HUES64 (cell line): ENCODE data around the gene TFDP1.
"Not testable (repeated sequence)": the region's sequence is repeated elsewhere in the genome, so short reads cannot be mapped to it uniquely, and the experiment has no call there.

ENCODE experiments used
- H3K27ac ChIP-seq: 2 replicates; pipeline ENCODE4 v1.7.0; 2013; ENCODE audit warnings: low read depth, low read length, inconsistent platforms
- H3K27me3 ChIP-seq: 2 replicates; pipeline ENCODE4 v1.6.1; 2013; ENCODE audit warnings: mild to moderate bottlenecking, low read length; ENCODE audit not compliant: insufficient read depth
- H3K36me3 ChIP-seq: 2 replicates; pipeline ENCODE4 v1.6.1; 2013; ENCODE audit warnings: mild to moderate bottlenecking, low read length; ENCODE audit not compliant: insufficient read depth
- H3K4me1 ChIP-seq: 2 replicates; pipeline ENCODE4 v1.6.1; 2013; ENCODE audit warnings: mild to moderate bottlenecking, low read length, moderate library complexity; ENCODE audit not compliant: insufficient read depth
- H3K4me3 ChIP-seq: 2 replicates; pipeline ENCODE4 v1.5.1; 2013; ENCODE audit warnings: mild to moderate bottlenecking, low read length, moderate library complexity
- H3K9ac ChIP-seq: 2 replicates; pipeline ENCODE4 v1.6.1; 2013; ENCODE audit warnings: mild to moderate bottlenecking, low read depth, low read length
- H3K9me3 ChIP-seq: 2 replicates; pipeline ENCODE4 v1.6.1; 2013; ENCODE audit warnings: low read depth, low read length; ENCODE audit not compliant: insufficient read depth
- WGBS: fragments of 150-250, 120-280 bp; methylation state at CpG from one replicate; pipeline ENCODE4 v1.1.7; 2013; ENCODE audit warnings: missing lambda C conversion rate; 5-methylcytosine and 5-hydroxymethylcytosine counted together

TFDP1 gene

GRCh38 chr13:113589251-113589960, 4.9 kb downstream of the TFDP1 start:
- no peak overlapping the region for H3K9ac ChIP-seq
- peaks cover 48% of the 10 kb centered on the region for H3K36me3 ChIP-seq
- H3K27me3 ChIP-seq, result no peaks in the 10 kb centered on the region
- H3K9me3 ChIP-seq, result no peaks in the 10 kb centered on the region
- H3K4me1 ChIP-seq, result peaks cover 8% of the 10 kb centered on the region; the same call in 1 of the 2 replicates
- 96% methylated on average over 18 of the region's 18 CpGs for WGBS
- no peak overlapping the region for H3K4me3 ChIP-seq
- H3K27ac ChIP-seq, result no peak overlapping the region

GRCh38 chr13:113589961-113590339, 5.4 kb downstream of the TFDP1 start:
- Histone ChIP-seq H3K9me3 (no peaks in the 10 kb centered on the region), H3K9ac (no peak overlapping the region), H3K36me3 (peaks cover 51% of the 10 kb centered on the region), H3K27ac (no peak overlapping the region), H3K4me1 (peaks cover 8% of the 10 kb centered on the region; the same call in 1 of the 2 replicates), H3K4me3 (no peak overlapping the region), H3K27me3 (no peaks in the 10 kb centered on the region)
- 95% methylated on average over 14 of the region's 14 CpGs for WGBS

- no peak overlapping the region for H3K9ac ChIP-seq
Measured at GRCh38 chr13:113591750-113592149, 7.2 kb downstream of the TFDP1 start.

GRCh38 chr13:113592571-113592970, 8.0 kb downstream of the TFDP1 start:
- H3K9me3 ChIP-seq, result no peaks in the 10 kb centered on the region
- 93% methylated on average over 5 of the region's 5 CpGs for WGBS
- H3K4me1 ChIP-seq, result no peaks in the 10 kb centered on the region
- H3K36me3 ChIP-seq, result peaks cover 48% of the 10 kb centered on the region
- no peak overlapping the region for H3K4me3 ChIP-seq
- no peak overlapping the region for H3K9ac ChIP-seq
- H3K27me3 ChIP-seq, result no peaks in the 10 kb centered on the region
- no peak overlapping the region for H3K27ac ChIP-seq

More at GRCh38 chr13:113591750-113592149, 7.2 kb downstream of the TFDP1 start:
- Histone ChIP-seq H3K9me3 (no peaks in the 10 kb centered on the region), H3K27me3 (no peaks in the 10 kb centered on the region), H3K36me3 (peaks cover 52% of the 10 kb centered on the region), H3K4me1 (no peaks in the 10 kb centered on the region), H3K4me3 (no peak overlapping the region), H3K27ac (no peak overlapping the region)
- WGBS, result 93% methylated on average over 11 of the region's 11 CpGs

DNA sequence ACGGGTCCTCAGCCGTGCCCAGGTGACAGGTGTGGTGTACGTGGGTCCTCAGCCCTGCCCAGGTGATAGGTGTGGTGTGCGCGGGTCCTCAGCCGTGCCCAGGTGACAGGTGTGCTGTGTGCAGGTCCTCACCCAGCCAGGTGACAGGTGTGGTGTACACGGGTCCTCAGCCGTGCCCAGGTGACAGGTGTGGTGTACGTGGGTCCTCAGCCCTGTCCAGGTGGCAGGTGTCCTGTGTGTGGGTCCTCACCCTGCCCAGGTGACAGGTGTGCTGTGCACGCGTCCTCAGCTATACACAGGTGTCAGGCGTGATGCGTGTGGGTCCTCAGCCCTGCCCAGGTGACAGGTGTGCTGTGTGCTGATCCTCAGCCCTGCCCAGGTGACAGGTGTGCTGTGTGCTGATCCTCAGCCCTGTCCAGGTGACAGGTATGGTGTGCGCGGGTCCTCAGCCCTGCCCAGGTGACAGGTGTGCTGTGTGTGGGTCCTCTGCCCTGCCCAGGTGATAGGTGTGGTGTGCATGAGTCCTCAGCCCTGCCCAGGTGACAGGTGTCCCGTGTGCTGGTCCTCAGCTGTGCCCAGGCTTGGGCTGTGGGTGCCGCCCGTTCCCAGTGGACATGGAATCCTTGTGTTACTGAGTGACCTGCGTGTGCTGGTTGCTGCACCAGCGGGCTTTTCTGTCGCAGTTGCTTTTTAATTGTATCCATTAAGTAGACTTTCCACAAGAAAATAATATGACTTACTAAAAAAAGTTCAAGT, 9.7 kb downstream of the TFDP1 start:
- not testable (repeated sequence) for H3K27ac ChIP-seq

DNA sequence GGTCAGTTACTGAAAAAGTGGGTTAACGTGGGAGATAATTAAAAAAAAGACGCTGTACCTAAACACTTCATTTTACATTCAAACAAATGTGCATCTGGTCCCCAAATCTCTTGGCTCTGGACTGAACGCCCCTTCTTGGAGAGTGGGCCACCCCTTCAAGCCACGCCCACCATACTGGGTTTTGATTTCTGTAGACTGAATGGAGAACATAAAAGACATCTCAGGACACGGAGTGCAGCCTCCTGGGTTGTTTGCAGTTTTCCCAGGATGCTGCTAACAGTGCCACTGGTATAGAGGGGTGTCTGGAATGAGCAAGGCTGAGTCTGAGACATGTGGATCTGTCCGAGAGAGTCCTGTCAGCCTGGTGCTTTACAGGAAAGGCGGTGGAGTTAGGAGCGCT, 10.6 kb downstream of the TFDP1 start:
- H3K27me3 ChIP-seq, result no peaks in the 10 kb centered on the region
- H3K27ac ChIP-seq, result no peak overlapping the region
- peaks cover 55% of the 10 kb centered on the region for H3K36me3 ChIP-seq
- 0 out of 2 replicates have a peak, but pooled peaks cover 2% of the 10 kb centered on the region for H3K9me3 ChIP-seq
- H3K9ac ChIP-seq, result no peak overlapping the region
- H3K4me3 ChIP-seq, result no peak overlapping the region
- H3K4me1 ChIP-seq, result no peaks in the 10 kb centered on the region
- 94% methylated on average over 7 of the region's 8 CpGs for WGBS

More for the DNA sequence above, 9.7 kb downstream of the TFDP1 start:
- H3K36me3 ChIP-seq, result peaks cover 51% of the 10 kb centered on the region
- H3K27me3 ChIP-seq, H3K9ac ChIP-seq, H3K4me1 ChIP-seq, H3K4me3 ChIP-seq, H3K9me3 ChIP-seq: not testable (repeated sequence)
- WGBS, result 97% methylated on average over 19 of the region's 21 CpGs

DNA sequence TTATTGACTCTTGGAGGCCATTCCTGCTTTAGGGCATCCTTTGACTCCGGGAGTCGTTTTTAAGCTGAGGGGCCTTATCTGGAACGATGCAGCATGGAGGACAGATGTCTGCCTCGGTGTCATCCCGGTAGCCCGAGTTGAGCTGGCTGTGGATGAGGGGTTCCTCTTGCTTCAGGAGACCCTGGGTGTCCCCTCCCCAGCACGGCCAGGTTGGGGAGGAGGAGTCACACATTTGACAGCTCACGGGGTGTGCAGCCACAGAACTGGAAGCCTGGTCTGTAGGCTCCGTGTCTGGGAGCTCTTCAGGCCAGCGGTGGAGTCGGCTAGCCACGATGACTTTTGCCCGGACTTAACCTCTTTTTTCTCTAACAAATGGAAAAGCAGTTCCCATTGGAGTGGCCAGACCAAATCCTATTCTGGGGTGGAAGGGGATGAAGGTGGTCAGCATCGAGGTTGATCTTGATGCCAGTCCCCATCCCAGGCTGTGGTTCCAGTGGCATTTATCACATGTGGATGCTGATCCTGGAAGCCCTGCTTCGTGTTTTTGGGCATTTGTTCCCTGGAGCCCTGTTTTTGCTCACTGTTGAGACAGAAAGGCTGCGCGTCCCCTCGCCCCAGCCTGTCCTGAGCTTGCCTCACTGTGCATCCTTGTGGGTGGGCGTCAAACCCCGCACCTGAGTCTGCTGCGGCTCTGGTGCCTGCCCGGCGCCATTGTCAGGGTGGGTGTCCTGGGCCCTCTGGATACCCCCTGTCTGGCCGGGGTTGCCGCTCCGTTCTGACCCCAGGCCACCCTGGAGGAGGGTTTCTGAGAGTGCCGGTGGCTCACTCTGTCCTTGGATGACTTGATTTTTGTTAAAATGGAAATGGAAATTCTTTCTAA, 12.0 kb downstream of the TFDP1 start:
- no peaks in the 10 kb centered on the region for H3K4me1 ChIP-seq
- H3K9me3 ChIP-seq, result 0 out of 2 replicates have a peak, but pooled peaks cover 2% of the 10 kb centered on the region
- H3K36me3 ChIP-seq, result peaks cover 61% of the 10 kb centered on the region
- H3K27me3 ChIP-seq, result no peaks in the 10 kb centered on the region
- no peak overlapping the region for H3K9ac ChIP-seq
- no peak overlapping the region for H3K4me3 ChIP-seq
- 94% methylated on average over 27 of the region's 27 CpGs for WGBS
- H3K27ac ChIP-seq, result no peak overlapping the region

DNA sequence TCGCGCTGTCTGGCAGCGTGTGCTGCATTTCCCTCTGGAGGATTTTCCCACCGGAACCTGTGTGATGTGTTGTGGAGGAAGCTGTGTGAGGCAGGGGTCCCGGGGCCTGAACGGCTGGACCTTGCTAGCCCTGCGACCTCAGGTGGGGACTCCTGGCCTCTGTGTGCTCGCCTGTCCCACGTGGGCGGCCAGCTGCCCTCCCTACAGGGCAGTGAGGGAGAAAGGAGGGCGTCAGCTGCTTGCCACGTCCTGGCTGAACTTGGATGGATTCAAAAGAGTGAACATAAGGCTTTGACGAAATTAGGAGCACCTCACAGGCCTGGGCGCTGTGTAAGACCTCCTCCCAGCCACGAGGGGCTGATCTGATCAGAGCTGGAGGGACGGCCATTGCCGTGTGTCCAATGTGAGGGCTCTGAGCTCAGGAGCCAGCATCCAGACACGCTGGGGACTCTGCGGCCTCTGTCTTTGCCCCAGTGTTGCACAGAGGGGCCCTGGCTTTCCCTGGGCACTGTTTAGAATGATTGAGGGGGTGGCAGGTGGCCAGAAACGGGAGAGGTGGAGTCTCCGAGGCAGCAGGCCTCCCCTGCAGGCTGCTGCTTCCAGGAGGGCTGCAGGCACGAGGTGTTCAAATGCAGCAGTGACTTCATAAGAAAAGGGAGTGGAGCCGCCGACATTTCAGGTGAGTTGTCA, 13.0 kb downstream of the TFDP1 start:
- Histone ChIP-seq H3K4me3 (no peak overlapping the region), H3K9me3 (0 out of 2 replicates have a peak, but pooled peaks cover 2% of the 10 kb centered on the region), H3K36me3 (peaks cover 54% of the 10 kb centered on the region), H3K4me1 (no peaks in the 10 kb centered on the region), H3K9ac (no peak overlapping the region), H3K27me3 (no peaks in the 10 kb centered on the region), H3K27ac (no peak overlapping the region)
- WGBS, result 92% methylated on average over 24 of the region's 24 CpGs

- Histone ChIP-seq H3K4me1 (no peaks in the 10 kb centered on the region), H3K36me3 (peaks cover 52% of the 10 kb centered on the region), H3K9me3 (0 out of 2 replicates have a peak, but pooled peaks cover 2% of the 10 kb centered on the region), H3K27me3 (no peaks in the 10 kb centered on the region), H3K4me3 (no peak overlapping the region), H3K27ac (no peak overlapping the region), H3K9ac (no peak overlapping the region)
- WGBS, result 94% methylated on average over 5 of the region's 5 CpGs
Measured at GRCh38 chr13:113598081-113598410, 13.5 kb downstream of the TFDP1 start.

DNA sequence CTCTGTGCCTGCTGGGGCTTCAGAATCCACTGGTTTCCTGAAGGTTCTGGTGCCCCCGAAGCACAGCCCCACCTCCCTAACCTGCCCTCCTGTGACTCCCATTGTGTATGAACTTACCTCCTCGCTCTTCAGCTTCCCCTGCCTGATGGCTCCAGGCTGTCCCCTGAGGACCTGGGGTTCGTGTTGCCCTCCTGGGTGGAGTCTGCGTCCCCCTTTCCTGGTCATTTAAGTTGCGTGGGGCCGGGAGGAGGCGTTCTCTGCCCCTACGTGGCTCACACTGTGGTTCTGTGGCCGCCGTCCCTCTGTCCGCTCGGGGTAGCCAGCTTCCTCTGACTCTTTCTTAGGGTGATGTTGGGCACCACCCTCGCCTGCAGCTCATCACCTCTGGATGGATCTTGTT, 13.9 kb downstream of the TFDP1 start:
- H3K4me1 ChIP-seq, result no peaks in the 10 kb centered on the region
- H3K9ac ChIP-seq, result no peak overlapping the region
- peaks cover 52% of the 10 kb centered on the region for H3K36me3 ChIP-seq
- 94% methylated on average over 13 of the region's 13 CpGs for WGBS
- 0 out of 2 replicates have a peak, but pooled peaks cover 2% of the 10 kb centered on the region for H3K9me3 ChIP-seq
- no peak overlapping the region for H3K4me3 ChIP-seq
- no peaks in the 10 kb centered on the region for H3K27me3 ChIP-seq
- H3K27ac ChIP-seq, result no peak overlapping the region
